K562 (cell line): ENCODE measurements around the gene LCN15. TPM values are rescaled to one million over a fixed set of nuclear protein-coding genes. Genes with fewer than 3 reads are reported as not detected.

Source experiments
- ARID1B ChIP-seq: fragments of 450-650 bp; IDR thresholded peaks from 2 replicates; pipeline ENCODE4 v1.6.1; 2016; ENCODE audit warnings: antibody characterized with exemption, mild to moderate bottlenecking, inconsistent platforms
- NFYB ChIP-seq: IDR thresholded peaks from 2 replicates; pipeline ENCODE4 v1.6.1; 2011; ENCODE audit warnings: mild to moderate bottlenecking, moderate library complexity; ENCODE audit not compliant: insufficient read length; ENCODE audit errors: extremely low read depth
- RAD21 ChIP-seq, 2 experiments: fragments of 250-450 bp in 1 of 2; fragments of 450-650 bp in 1 of 2; sonication (Bioruptor Pico) in 1 of 2; formaldehyde crosslinking in 1 of 2; IDR thresholded peaks in 1 of 2; conservative IDR thresholded peaks in 1 of 2; 2 replicates each; pipeline versions ENCODE4 v1.4.0 to v1.8.0; 2020 to 2022; ENCODE audit warnings: mild to moderate bottlenecking in 2 of 2, moderate library complexity in 1 of 2
- RBM22 ChIP-seq: fragments of 200-400 bp; formaldehyde crosslinking; IDR thresholded peaks from 2 replicates; pipeline ENCODE4 v1.6.1; 2018; ENCODE audit warnings: low read length, low read depth; ENCODE audit not compliant: poor library complexity, severe bottlenecking
- SAP30 ChIP-seq: fragments of 200-600 bp; sonication (generic); IDR thresholded peaks from 2 replicates; pipeline ENCODE4 v1.6.1; 2012; ENCODE audit warnings: borderline replicate concordance, low read depth, mild to moderate bottlenecking, moderate library complexity, low read length, control low read depth, inconsistent platforms; ENCODE audit not compliant: insufficient read depth, poor library complexity, severe bottlenecking
- ZBTB7A ChIP-seq: IDR thresholded peaks from 2 replicates; pipeline ENCODE4 v1.6.1; 2011; ENCODE audit warnings: low read depth, mild to moderate bottlenecking, low read length, moderate library complexity, borderline replicate concordance; ENCODE audit not compliant: control insufficient read depth
- ZFX ChIP-seq: sonication (generic); formaldehyde crosslinking; IDR thresholded peaks from 2 replicates; pipeline ENCODE4 v1.8.0; 2022; ENCODE audit warnings: mild to moderate bottlenecking, missing genetic modification reagents, moderate library complexity
- ZNF165 ChIP-seq: fragments of 250-450 bp; sonication (Bioruptor Pico); IDR thresholded peaks from 2 replicates; pipeline ENCODE4 v1.4.0; 2020; ENCODE audit warnings: borderline replicate concordance
- ZNF311 ChIP-seq: fragments of 250-450 bp; sonication (Bioruptor Pico); IDR thresholded peaks from 2 replicates; pipeline ENCODE4 v1.4.0; 2020; ENCODE audit warnings: mild to moderate bottlenecking, moderate library complexity
- polyA plus RNA-seq, 8 experiments: library from polyadenylated mRNA; depleted of rRNA in 4 of 8; stranded (reverse) in 5 of 8; unstranded in 3 of 8; fragments of >200 nt; fragmentation: Nextera tagmentation in 2 of 8; fragmentation: Illumina TruSeq in 1 of 8; extraction: Ambion mirVana in 2 of 8; extraction: Trizol in 1 of 8; gene quantifications; 2 replicates each; pipeline versions ENCODE4 v1.2.1 to v1.2.3, GENCODE V29; 2011 to 2014; ENCODE audit warnings: inconsistent platforms in 1 of 8, missing spikeins in 1 of 8
- total RNA-seq, 7 experiments: library from RNA; depleted of rRNA in 6 of 7; stranded (reverse); fragments of >200 nt in 6 of 7; fragmentation: Illumina TruSeq in 2 of 7; extraction: Trizol in 2 of 7; gene quantifications; 2 replicates each; pipeline versions ENCODE4 v1.2.1 to v1.2.3, GENCODE V29; 2011 to 2021; ENCODE audit warnings: low replicate concordance in 1 of 7
- TF ChIP-seq, protein P1 (sequence below), 2 experiments: IDR thresholded peaks; 2 replicates each; pipeline ENCODE4 v1.6.1; 2012; ENCODE audit warnings: improper control_type of control experiment in 2 of 2, low read depth in 2 of 2, low read length in 2 of 2, borderline replicate concordance in 1 of 2
- TF ChIP-seq, protein P2 (sequence below), 3 experiments: fragments of 200-800 bp in 1 of 3; sonication (Bioruptor generic) in 1 of 3; sonication (generic) in 1 of 3; formaldehyde crosslinking in 1 of 3; IDR thresholded peaks; 2 replicates each; pipeline versions ENCODE4 v1.6.1 to v1.8.0; 2016 to 2022; ENCODE audit warnings: mild to moderate bottlenecking in 2 of 3, missing compliant biosample characterization in 2 of 3, missing genetic modification characterization in 2 of 3, missing genetic modification reagents in 1 of 3

The LCN15 gene
- total and polyA plus RNA-seq, 9 of the 15 experiments (the other 6 are each of a cell fraction or from before 2014, with no cell fraction given): 0.66 TPM; not detected in 8

DNA sequence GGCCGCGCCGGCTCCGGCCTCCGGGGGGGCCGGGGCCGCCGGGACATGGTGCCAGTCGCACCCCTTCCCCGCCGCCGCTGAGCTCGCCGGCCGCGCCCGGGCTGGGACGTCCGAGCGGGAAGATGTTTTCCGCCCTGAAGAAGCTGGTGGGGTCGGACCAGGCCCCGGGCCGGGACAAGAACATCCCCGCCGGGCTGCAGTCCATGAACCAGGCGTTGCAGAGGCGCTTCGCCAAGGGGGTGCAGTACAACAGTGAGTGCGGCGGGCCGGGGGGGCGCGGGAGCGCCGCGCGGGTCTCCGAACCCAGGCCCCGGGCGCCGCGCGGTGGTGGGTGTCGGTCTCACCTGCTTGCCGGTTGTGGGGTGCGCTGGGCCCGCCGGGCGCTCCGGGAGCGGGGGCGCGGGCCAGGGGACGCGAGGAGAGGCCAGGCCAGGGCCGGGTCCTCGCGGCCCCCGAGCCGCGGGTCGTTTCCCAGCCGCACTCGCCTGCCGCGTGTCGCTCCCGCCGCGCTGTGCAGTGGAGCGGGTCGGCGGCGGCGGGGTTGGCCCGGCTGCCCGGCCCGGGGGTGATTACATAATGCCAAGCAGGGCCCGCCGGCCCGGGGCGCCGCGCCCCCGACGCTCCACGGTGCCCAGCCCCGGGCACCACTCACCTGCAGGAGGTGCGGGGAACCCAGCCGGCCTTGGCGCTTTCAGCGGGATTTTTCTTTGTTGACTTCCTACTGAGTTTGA, 43.9 kb upstream of the LCN15 start (continued):
- TF ChIP-seq, protein P1, sequence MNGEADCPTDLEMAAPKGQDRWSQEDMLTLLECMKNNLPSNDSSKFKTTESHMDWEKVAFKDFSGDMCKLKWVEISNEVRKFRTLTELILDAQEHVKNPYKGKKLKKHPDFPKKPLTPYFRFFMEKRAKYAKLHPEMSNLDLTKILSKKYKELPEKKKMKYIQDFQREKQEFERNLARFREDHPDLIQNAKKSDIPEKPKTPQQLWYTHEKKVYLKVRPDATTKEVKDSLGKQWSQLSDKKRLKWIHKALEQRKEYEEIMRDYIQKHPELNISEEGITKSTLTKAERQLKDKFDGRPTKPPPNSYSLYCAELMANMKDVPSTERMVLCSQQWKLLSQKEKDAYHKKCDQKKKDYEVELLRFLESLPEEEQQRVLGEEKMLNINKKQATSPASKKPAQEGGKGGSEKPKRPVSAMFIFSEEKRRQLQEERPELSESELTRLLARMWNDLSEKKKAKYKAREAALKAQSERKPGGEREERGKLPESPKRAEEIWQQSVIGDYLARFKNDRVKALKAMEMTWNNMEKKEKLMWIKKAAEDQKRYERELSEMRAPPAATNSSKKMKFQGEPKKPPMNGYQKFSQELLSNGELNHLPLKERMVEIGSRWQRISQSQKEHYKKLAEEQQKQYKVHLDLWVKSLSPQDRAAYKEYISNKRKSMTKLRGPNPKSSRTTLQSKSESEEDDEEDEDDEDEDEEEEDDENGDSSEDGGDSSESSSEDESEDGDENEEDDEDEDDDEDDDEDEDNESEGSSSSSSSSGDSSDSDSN (IDR thresholded peaks at IDR 0.05; ENCODE audit: borderline replicate concordance in 1 of 2, low read depth in 2 of 2, low read length in 2 of 2): peak in 1 of 2 experiments; percentile 49; a peak in 1 of 4 replicates
- peak in 1 of 2 experiments; percentile 33; a peak in 1 of 4 replicates for TF ChIP-seq RAD21 (CRISPR knock-in tag; conservative IDR thresholded peaks at IDR 0.05 in 1 of 2, IDR thresholded peaks at IDR 0.05 in 1 of 2)
- TF ChIP-seq ZFX (CRISPR knock-in tag): peak; percentile 45
- TF ChIP-seq SAP30: peak; percentile 37
- TF ChIP-seq ZBTB7A: peak; percentile 85; the same call in 1 of the 2 replicates
- no peak for TF ChIP-seq ZNF311 (CRISPR knock-in tag)
- no peak for TF ChIP-seq ARID1B
- no peak for TF ChIP-seq RBM22
- no peak for TF ChIP-seq ZNF165 (CRISPR knock-in tag)
- no peak for TF ChIP-seq NFYB
- TF ChIP-seq, protein P2, sequence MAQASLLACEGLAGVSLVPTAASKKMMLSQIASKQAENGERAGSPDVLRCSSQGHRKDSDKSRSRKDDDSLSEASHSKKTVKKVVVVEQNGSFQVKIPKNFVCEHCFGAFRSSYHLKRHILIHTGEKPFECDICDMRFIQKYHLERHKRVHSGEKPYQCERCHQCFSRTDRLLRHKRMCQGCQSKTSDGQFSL (CRISPR knock-in tag; IDR thresholded peaks at IDR 0.05): peak; percentile 65; the same call in 1 of the 2 replicates
- TF ChIP-seq, protein P2 (tag; IDR thresholded peaks at IDR 0.05): no peak
